Dermis microvascular lymphatic vessel endothelial cell (primary cell): ENCODE results near the gene CPT1A. TPM values are rescaled to one million over a fixed set of nuclear protein-coding genes. Genes with fewer than 3 reads are reported as not detected.

Source experiments
- DNase-seq, 2 donors: peaks; one replicate each; pipeline versions ENCODE4 v3.0.0 to v3.0.0-alpha.2; 2010; ENCODE audit warnings: low read depth in 2 of 2
- total RNA-seq: library from RNA; depleted of rRNA; stranded (reverse); fragments of >200 nt; gene quantifications from 2 replicates; pipeline ENCODE4 v1.2.1, GENCODE V29; 2014

CPT1A gene
- total RNA-seq, 1 donor from 2014 or later: 68.3 TPM

DNA sequence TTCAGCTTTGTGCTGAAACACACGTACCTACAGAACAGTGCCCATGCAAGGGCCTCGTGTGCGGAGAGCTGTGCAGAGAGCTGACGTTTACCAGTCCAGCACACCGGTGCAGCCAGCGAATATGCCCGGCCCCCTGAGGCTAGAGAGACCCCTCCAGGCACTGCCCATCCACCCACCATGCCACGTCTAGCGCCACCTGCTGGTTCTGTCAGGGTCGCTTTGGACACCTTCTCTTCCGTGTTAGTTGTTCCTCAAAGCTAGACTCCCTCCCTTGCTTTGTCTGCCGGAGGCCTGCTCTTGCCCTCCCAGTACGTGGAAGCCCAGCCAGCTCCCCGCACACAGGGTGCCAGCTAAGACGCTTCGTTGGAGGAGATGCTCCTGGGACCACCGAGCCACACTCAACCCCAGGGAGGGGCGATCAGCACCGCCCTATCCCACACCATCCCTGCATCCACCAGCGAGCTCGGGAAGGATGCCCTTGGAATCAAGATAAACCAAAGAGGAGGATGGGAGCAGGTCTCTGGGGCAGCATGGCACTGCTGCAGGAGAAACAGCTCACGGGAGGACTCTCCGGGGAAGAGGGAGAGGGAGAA, 43.4 kb downstream of the CPT1A start:
- peak in 1 of 2 donors; percentile 43 for DNase-seq

DNA sequence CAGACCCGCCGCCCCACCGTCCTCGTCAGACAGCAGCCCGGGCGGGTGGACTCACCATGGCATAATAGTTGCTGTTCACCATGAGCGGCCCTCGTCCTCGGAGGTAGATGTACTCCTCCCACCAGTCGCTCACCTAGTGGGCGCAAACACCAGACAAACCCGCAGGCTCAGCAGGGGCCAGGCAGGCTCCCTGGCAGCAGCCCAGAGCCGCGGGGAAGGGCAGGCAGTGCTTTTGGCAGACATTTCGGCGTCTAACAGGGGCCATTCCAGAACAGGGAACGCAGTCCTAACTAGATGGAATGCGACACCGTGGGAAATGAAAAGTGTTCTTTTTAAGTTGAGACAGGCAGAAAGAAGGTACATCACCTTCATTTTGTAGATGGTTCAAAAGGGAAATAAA, 44.9 kb downstream of the CPT1A start:
- DNase-seq: no peak

DNA sequence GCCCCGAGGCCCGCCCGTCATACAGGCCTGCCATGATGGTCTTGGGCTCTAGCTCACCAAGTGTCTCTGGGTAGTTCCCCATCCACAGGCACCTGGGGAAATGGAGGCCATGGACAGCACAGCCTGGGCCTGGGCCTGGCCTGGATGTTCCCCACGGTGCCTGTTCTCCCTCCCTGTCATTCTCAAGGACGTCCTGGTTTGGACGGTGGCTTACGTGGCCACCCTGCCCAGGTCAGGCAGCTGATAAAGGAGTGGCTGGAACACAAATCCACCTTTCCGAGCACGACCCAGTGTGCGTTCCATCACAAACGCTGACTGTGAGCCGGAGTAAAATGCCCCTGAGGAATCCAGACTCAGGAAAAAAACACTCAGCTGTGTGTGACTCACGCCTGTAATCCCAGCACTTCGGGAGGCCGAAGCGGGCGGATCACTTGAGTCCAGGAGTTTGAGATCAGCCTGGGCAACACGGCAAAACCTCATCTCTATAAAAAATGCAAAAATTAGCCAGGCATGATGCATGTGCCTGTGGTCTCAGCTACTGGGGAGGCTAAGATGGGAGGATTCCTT, 49.2 kb downstream of the CPT1A start:
- no peak for DNase-seq

DNA sequence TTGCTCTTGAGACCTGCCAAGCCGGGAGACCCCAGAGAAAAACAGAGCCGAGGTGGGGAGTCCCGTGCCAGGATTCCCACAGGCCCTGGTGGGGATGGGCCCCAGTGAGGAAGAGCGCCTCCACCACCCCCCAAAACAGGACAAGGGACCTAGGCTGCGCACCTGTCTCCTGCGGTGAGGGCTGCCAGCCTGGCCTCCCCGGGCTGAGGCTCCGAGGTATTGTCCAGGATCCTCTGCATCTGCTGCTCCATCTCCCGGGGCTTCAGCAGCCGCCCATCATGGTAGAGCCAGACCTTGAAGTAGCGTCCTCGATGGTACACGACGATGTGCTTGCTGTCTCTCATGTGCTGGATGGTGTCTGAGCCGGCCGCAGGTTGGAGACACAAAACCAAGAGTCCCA, 57.1 kb downstream of the CPT1A start:
- DNase-seq: no peak

DNA sequence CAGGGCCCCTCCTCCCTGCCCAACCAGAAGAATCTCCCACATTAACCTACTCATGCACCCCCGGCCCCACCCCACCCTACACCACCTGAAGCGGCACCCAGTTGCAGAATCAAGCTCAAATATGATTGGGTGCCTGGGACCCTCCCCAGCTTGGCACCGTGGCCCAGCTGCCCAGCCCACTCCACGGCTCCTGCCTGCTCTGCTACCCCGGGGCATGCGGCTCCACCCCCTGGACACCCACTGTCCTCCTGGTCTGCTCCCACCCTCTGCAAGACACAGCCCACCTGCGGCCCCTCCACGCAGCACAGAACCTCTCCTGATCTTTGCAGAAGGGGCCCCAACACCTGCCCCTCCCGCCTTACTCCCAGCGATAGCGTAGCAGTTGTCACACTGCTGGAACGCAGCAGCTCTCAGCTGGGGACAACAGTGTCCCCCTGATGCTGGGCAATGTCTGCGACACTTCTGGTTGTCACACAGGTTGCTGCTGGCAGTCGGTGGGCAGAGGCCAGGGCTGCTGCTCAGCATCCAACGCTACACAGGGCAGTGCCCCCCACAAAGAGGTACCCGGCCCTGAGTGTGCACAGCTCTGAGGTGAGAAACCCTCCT, 58.4 kb downstream of the CPT1A start:
- DNase-seq: no peak

DNA sequence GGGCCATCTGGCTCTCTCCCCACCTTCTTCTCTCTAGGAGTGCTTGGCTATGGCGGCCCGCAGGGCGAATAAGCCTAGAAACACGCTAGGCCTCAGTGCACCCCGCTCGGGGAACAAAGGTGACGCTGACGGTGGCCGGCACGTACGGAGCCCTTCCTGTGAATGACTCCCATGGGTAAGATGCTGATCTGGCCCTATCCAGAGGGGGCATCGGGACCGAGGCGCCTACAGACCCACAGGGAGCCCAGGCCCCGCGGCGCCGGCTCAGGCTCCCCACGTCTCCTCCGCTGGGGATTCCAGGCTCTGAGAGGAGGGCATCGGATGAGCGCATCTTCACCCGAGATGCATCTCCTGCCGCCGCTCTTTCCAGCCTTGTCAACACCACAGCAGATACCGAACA, 59.0 kb downstream of the CPT1A start:
- no peak for DNase-seq

DNA sequence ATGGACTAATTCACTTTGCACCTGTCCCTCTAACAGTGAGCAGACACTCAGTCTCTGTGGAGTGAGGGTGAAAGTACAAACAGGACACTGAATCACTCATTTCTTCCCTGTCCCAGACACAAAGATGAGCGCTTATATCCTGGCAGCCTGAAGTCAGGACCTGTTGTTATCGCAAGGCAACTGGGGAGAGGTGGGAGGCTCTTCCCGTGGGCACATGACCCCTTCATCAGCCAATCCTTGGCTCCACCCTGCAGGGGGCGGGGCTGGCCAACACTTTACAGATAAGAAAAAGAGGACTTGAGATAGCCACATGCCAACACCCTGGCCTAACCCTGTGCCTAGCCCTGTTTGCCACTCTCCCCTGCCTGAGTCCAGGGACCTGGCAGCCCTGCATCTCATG, 60.9 kb downstream of the CPT1A start:
- peak in 1 of 2 donors; percentile 38 for DNase-seq

DNA sequence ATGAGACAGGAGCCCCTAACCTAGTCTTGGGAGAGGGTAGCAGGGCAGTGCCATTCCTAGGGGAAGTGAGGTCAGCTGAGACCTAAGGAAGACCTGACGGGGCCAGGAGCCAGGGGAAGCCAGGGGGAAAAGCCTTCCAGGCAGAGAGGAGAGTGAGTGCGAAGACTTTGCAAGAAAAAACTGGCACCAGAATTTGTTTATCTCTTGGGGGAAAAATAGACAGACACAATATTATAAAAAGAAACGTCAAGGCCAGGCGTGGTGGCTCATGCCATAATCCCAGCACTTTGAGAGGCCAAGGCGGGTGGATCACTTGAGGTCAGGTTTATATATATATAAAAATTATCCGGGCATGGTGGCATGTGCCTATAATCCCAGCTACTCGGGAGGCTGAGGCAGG, 63.5 kb downstream of the CPT1A start:
- DNase-seq: no peak

DNA sequence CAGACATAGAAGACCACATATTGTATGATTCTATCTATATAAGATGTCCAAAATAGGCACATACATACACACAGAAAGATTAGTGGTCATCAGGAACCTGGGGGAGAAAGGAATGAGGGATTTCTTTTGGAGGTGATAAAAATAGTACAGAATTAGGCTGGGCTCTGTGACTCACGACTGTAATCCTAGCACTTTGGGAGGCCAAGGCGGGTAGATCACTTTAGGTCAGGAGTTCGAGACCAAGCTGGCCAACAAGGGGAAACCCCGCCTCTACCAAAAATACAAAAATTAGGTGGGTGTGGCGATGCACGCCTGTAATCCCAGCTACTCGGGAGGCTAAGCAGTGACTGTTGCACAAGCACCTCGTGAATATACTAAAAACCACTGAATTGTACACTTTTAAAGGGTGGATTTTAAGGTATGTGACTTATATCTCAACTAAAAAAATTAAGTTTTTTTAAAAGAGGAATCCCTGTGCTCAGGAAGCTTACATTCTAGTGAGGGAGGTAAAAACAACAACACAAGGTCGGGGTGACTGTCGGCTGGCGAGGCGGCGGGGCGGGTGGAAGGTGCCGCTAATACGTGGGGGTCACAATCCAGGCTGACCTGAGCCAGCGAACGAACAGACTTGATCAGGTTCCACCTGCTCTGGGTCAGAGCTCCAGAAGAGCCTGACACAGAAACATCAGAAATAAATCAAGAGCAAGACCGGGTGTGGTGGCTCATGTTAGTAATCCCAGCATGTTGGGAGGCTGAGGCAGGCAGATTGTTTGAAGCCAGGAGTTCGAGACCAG, 65.1 kb downstream of the CPT1A start:
- DNase-seq: no peak

DNA sequence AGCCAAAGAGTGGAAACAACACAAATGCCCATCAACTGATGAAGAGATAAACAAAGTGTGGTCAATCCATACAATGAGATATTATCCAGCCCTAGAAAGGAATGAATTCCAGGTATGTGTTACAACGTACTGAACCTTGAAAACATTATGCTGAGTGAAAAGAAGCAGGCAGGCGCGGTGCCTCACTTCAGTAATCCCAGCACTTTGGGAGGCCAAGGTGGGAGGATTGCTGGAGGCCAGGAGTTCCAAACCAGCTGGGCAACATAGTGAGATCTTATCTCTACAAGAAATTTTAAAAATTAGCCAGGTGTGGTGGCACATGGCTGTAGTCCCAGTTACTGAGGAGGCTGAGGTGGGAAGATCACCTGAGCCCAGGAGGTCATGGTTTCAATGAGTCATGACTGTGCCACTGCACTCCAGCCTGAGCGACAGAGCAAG, 65.7 kb downstream of the CPT1A start:
- DNase-seq: no peak

DNA sequence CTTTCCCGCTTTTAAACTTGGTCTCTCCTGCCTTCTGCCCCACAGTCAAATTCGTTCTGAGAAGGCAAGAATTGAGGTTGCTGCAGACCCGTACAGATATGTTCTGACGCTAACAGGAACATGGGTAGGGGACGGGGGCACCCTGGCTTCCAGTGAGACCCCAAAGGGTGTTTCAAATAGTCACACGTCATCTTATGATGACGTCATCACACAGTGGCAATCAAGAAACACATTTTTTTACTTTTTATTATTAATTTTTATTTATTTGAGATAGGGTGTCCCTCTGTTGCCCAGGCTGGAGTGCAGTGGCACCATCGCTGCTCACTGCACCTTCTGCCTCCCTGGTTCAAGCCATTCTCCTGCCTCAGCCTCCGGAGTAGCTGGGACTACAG, 67.5 kb downstream of the CPT1A start:
- DNase-seq: no peak

DNA sequence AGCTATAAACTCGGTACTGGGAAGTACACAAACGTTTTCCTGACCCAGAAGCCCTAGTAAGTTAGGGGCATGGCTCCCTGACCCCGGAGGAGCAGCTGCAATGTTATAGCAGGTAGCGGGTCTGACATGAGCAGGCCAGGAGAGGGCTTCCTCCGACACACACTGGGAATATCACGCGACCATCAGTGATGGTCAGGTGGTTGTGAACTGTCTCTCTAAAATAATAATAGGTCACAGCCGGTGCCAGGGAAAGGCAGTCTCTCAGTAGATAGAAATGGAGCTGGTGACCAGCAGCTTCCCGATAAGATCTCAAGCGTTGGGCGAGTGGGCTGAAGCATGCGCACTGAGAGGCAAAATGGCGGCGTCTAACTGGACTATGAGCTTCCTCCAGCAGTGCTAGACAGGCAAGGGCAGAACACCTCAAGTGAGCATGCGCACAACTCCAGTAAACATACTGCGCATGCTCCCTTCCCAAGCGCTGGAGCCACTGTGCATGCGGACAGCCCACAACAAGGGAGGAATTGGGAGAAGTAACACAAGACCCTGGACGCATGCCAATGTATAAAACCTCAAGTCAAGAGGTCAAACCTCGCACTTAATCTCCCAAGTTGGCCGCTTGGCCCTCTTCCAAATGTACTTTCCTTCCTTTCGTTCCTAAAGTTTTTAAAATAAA, 68.1 kb downstream of the CPT1A start:
- no peak for DNase-seq

DNA sequence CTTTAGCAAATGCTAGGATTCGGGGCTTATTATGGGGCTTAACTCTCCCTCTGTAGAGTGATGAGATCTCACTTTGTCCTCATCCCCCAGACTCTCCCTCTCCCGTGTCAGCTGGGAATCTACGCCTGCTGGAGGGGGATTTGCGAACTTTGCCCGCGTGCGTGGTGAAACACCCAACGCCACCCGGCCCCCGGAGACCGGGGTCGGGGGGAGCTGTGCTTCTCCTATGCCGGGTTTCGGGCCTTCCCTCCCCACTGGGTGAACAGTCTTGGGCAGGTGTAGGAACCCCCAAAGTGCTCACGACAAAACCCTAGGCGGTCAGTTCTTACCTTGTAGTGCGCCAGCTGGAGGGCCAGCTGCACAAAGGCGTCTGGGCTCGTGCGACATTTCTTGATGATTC, 68.8 kb downstream of the CPT1A start:
- no peak for DNase-seq

DNA sequence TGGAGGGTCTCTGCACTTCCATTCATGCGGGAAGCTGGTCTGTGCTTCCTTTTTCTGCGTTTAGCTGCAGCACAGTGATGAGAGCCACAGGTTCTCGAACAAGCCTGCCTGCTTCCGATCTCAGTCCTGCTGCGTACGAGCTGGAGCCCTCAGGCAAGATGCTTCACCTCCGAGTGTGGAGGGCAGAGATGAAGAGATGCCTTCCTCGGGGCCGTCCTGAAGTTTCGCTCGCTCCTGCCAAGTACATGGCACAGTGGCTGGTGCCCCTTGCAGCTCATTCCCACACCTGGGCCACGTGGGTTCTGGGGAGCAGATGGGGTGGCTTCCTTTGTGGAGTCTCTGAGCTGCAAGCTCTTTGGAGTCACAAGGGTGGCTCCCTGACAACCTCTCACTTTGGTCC, 70.9 kb downstream of the CPT1A start:
- no peak for DNase-seq

DNA sequence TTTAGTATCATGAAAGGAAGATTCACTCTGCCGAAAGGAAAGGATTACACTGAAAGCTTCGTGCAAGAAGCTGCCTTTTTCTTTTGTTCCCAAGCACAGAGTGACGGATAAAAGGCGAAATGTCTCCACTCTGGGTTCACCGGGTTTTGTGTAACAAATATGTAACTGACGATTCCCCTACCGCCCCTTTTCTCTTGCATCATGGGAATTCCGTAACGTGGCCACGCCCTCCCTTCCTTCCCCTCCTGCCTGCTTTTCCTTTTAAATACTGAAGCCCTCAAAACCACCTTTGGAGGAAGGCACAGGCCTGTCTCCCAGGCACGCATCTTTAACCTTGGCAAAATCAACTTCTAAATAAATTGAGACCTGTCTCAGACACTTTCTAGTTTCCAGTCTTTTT, 74.0 kb downstream of the CPT1A start:
- DNase-seq: no peak

DNA sequence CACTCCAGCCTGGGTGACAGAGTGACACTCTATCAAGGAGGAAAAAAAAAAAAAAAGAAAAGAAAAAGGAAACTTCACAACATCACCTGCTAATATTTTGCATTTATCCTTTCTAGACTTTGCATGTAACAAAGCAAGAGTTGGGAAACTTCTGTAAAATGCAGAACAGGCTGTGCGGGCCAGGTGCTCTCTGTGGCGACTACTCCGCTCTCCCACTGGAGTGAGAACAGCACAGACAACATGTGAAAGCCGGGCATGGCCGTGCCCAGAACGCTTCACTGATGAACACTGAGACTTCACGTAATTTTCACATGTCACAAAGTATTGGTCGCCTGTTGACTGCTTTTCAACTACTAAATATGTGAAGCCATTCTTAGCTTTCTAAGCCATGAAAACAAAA, 74.9 kb downstream of the CPT1A start:
- no peak for DNase-seq

DNA sequence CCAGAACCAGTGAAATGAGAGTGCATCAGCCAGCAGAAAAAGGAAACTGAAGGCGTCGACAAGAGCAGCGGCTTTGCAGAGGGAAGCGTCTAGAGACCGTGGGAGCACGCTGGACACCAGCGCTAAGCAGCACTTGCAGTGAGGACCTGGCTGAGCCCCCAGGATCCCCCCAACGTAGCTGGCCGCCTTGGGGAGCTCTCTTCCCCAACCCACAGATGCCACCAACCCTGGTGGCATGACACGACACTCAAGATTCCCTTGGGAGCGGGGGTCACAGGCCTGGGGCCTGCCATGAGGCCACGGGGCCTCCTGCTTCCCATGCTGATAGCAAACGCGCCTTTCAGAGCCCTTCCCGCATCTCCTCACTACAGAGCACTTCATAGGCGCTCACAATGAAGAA, 77.0 kb downstream of the CPT1A start:
- DNase-seq: no peak

DNA sequence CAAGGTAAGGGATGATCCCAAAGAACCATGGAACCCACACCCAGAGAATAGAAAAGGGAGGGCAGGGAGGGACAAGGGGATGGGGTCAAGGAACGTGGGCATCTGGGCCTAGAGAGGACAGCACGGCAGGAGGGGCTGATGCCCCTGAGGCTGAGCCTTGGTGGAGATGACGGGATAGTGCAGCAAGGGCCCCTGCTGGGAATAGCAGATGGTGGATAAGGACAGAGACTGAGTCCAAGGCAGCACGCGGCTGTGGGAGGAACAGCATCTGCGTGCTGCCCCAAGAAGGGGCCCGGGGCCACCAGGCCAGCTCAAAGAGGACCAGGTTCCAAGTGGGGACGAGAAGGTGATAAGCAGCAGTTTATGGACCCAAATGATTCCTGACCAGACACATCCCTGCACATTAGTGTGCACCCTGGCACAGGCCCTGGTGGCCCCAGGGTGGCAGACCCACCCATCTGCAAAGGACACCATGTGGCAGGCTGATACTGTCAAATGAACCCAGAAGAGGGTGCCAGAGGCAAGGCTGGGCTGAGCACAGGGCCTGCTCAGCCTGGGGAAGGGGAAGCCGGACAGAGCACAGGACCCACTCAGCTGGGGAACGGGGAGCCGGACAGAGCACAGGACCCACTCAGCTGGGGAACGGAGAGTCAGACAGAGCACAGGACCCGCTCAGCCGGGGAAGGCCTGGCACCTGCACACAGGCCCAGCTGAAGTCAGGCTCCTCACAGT, 77.6 kb downstream of the CPT1A start:
- DNase-seq: no peak

DNA sequence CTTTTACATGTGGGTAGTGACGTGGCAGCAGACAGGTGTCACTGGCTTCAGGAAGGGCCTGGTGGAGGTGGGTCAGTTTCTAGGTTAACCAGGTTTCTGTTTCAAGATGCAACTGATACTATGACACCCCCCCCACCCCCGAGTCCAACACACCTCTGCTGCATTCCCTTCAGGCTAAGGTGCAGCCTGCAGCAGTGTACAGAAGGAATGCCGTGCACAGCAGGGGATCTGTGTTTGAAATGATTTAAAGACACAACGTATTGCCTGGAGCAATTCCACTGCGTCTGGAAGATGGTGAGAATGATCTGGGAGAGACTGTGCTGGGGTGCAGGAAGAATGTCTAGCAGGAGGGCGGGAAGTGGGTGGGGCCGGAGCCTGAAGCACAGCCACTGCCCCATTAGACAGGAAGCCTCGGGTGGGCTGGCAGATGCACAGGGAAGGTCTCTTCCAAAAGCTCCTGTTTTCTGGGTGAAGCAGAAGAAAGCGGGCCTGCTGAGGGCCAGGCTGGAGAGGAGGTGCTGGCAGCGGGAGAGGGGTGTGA, 78.5 kb downstream of the CPT1A start:
- no peak for DNase-seq

DNA sequence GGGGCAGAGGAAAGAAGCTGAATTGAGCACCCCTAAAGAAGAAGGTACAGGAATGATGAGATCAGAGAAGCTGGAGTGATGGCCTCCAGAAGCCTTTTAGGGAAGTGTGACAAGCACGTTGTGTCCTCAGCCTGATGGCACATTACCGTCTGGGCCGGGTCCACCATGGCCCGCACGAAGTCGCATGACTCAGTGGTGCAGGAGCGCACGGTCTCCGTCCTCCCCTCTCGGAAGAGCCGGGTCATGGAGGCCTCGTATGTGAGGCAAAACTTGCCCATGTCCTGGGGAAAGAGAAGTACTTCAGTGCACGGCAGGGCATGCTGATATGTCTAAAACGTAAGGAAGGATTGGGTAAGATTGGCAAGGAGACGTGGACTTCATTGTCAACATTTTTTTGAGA, 79.2 kb downstream of the CPT1A start:
- no peak for DNase-seq

DNA sequence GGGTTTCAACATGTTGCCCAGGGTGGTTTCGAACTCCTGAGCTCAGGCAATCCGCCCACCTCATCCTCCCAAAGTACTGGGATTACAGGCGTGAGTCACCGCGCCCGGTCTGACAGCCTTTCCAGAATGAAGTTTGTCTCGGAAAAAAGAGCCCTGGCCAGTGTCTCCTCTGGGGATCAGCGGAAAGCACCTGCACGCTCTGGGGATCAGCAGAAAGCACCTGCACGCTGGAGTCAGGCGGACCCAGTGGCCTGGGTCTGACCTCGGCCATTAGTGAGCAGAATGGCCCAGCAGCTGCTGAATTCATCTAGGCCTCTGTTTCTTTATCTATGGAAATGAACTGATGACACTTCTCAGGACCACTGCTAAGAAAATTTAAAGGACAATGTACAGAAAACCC, 79.9 kb downstream of the CPT1A start:
- DNase-seq: no peak
